Right lobe of liver (tissue), 6 donors: ENCODE measurements around the gene CD19. TPM values are rescaled to one million over a fixed set of nuclear protein-coding genes. Genes with fewer than 3 reads are reported as not detected.

Source experiments
- ATAC-seq, 4 donors: fragments of 200-7000 bp; cut with Tn5 transposase; one replicate each; pipeline ENCODE4 v1.9.1; 2020; ENCODE audit warnings: mild to moderate bottlenecking in 4 of 4, moderate library complexity in 4 of 4
- DNase-seq, 3 donors: peaks; one replicate each; pipeline ENCODE4 v3.0.0-alpha.2; 2020
- H3K27ac ChIP-seq, 3 donors: fragments of 200-600 bp; one replicate each; pipeline ENCODE4 v1.8.0; 2022
- H3K27me3 ChIP-seq, 2 donors: fragments of 200-600 bp; one replicate each; pipeline ENCODE4 v1.8.0; 2022
- H3K36me3 ChIP-seq, 4 donors: fragments of 200-600 bp; sonication (generic) in 1 of 4; one replicate each; pipeline versions ENCODE4 v1.5.1 to v1.8.0; 2017 to 2022; ENCODE audit warnings: control low read depth in 1 of 4
- H3K4me1 ChIP-seq, 4 donors: fragments of 200-600 bp; sonication (generic) in 1 of 4; one replicate each; pipeline versions ENCODE4 v1.5.1 to v1.8.0; 2017 to 2022; ENCODE audit warnings: control low read depth in 1 of 4
- H3K4me3 ChIP-seq, 3 donors: fragments of 200-600 bp; one replicate each; pipeline ENCODE4 v1.8.0; 2022
- H3K9me3 ChIP-seq, 4 donors: fragments of 200-600 bp; sonication (generic) in 1 of 4; one replicate each; pipeline versions ENCODE4 v1.5.1 to v1.8.0; 2017 to 2022; ENCODE audit warnings: control low read depth in 1 of 4
- POLR2A ChIP-seq: fragments of 450-650 bp; IDR thresholded peaks from one replicate; pipeline ENCODE4 v1.6.1; 2017; ENCODE audit warnings: antibody characterized with exemption, mild to moderate bottlenecking
- WGBS: methylation state at CpG from one replicate; pipeline ENCODE4 v1.1.6; 2018; ENCODE audit warnings: low coverage, low lambda C conversion rate; ENCODE audit not compliant: insufficient coverage; ENCODE audit errors: missing lambda C conversion rate; 5-methylcytosine and 5-hydroxymethylcytosine counted together
- intact Hi-C, 2 donors: fragments of 100-400 bp; cut with DNase I; formaldehyde crosslinking; loops; one replicate each; pipeline versions ENCODE4 v1.11.2 to v1.14.1; 2022
- total RNA-seq, 6 experiments: library from RNA; depleted of rRNA in 2 of 6; stranded (reverse); fragments of >200 nt in 2 of 6; fragmentation: NEBNext Ultra II Directional in 3 of 6; extraction: Animal tissue kit (Norgen Biotek cat#: 25700) in 3 of 6; gene quantifications; one replicate each; pipeline versions ENCODE4 v1.1.0 to v1.2.4, GENCODE V29; 2016 to 2023
- TF ChIP-seq, protein P1 (sequence below), 4 donors: fragments of 200-600 bp in 3 of 4; fragments of 450-650 bp in 1 of 4; IDR thresholded peaks; one replicate each; pipeline versions ENCODE4 v1.5.1 to v1.8.0; 2016 to 2022; ENCODE audit warnings: antibody characterized with exemption in 4 of 4, mild to moderate bottlenecking in 2 of 4
- donor health status: DM: no; HTN: yes; CAD: no.
- donor health status: DM: no; HTN: no; CAD: no.
- donor health status: DM: no; HTN: no; CAD: no.
- donor health status: DM: no; HTN: yes; CAD: no.
- donor health status: DM: no; HTN: yes; CAD: no.

Gene CD19
- total RNA-seq, 6 experiments from 2014 or later: 0.10 TPM; not detected in 5

DNA sequence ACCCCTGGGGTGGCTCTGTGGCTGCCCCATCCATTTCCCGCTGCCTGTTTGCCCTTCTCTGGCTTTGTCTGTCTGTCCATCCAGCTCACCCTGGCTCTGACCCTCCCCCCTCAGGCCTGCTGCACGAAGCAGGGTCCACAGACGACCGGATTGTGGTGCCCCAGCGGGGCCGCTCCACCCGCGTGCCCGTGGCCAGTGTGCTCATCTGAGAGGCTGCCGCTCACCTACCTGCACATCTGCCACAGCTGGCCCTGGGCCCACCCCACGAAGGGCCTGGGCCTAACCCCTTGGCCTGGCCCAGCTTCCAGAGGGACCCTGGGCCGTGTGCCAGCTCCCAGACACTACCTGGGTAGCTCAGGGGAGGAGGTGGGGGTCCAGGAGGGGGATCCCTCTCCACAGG is 52.3 kb downstream of the CD19 start:
- peaks cover 0 to 33% (median 5%) of the 10 kb centered on the region in 4 donors for H3K36me3 ChIP-seq
- TF ChIP-seq, protein P1, sequence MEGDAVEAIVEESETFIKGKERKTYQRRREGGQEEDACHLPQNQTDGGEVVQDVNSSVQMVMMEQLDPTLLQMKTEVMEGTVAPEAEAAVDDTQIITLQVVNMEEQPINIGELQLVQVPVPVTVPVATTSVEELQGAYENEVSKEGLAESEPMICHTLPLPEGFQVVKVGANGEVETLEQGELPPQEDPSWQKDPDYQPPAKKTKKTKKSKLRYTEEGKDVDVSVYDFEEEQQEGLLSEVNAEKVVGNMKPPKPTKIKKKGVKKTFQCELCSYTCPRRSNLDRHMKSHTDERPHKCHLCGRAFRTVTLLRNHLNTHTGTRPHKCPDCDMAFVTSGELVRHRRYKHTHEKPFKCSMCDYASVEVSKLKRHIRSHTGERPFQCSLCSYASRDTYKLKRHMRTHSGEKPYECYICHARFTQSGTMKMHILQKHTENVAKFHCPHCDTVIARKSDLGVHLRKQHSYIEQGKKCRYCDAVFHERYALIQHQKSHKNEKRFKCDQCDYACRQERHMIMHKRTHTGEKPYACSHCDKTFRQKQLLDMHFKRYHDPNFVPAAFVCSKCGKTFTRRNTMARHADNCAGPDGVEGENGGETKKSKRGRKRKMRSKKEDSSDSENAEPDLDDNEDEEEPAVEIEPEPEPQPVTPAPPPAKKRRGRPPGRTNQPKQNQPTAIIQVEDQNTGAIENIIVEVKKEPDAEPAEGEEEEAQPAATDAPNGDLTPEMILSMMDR (IDR thresholded peaks at IDR 0.05): no peak
- TF ChIP-seq POLR2A: no peak
- H3K9me3 ChIP-seq: no peaks in the 10 kb centered on the region
- DNase-seq (no peak), ATAC-seq (no peak)
- 89% methylated on average over 9 of the region's 12 CpGs for WGBS
- intact Hi-C loops: no loop called here
- no peaks in the 10 kb centered on the region for H3K4me1 ChIP-seq
- H3K27ac ChIP-seq: peak overlapping the region in 1 of 3 donors; percentile 13
- H3K4me3 ChIP-seq: no peak overlapping the region
- H3K27me3 ChIP-seq: no peaks in the 10 kb centered on the region

GRCh38 chr16:28984619-28985135 is 52.9 kb downstream of the CD19 start, which contains the start of gene LAT:
TSS of gene LAT (plus strand) at chr16:28985052. CDS start at chr16:28985418, 366 bp downstream.
- peak; percentile 27 to 63 (median 40) for ATAC-seq
- intact Hi-C loops: no loop called here
- Histone ChIP-seq H3K36me3 (peaks cover 0 to 29% (median 5%) of the 10 kb centered on the region in 4 donors), H3K9me3 (no peaks in the 10 kb centered on the region), H3K27me3 (no peaks in the 10 kb centered on the region), H3K4me3 (peak within 1 kb of the TSS in 1 of 3 donors; percentile 10), H3K27ac (peak within 1 kb of the TSS in 1 of 3 donors; percentile 13), H3K4me1 (no peaks in the 10 kb centered on the region)
- TF ChIP-seq POLR2A: no peak
- TF ChIP-seq, protein P1 (IDR thresholded peaks at IDR 0.05): no peak
- peak in 1 of 3 donors; percentile 35 for DNase-seq
- whole genome bisulfite sequencing: no CpG with 5 or more reads among the region's 24 CpGs

DNA sequence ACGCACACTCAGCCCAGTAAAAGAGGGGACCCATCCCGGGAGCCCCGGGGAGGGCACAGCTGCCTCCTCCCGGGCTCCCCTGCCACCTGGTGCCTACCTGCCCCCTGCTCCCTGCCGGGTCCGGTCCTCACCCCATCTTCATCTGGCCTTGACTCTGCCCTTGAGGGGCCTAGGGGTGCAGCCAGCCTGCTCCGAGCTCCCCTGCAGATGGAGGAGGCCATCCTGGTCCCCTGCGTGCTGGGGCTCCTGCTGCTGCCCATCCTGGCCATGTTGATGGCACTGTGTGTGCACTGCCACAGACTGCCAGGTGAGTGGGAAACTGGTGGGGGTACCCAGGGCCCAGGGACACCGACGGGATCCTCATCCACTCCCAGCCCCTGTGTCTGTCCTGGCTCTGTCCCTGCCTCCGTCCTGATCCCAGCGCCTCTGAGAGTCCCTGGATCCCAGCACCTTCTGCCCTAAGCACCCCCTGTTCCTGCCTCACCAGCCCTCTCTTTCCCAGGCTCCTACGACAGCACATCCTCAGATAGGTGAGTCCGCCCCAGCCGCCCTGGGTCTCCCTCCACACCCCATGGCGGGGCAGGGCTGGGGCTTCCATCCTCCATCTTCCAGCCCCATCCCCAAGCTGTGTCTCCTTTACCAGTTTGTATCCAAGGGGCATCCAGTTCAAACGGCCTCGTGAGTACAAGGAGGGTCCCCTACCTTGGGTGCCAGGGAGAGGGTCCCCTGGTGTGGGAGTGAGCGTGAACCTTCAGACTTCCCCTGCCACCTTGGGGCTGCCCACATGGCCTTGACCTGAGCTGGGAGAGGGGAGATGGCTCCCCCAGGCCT is 53.7 kb downstream of the CD19 start:
- no peak overlapping the region for H3K27ac ChIP-seq
- no peaks in the 10 kb centered on the region for H3K4me1 ChIP-seq
- H3K4me3 ChIP-seq: peak overlapping the region in 1 of 3 donors; percentile 10
- H3K27me3 ChIP-seq: no peaks in the 10 kb centered on the region
- no peaks in the 10 kb centered on the region for H3K9me3 ChIP-seq
- TF ChIP-seq, protein P1 (IDR thresholded peaks at IDR 0.05): no peak
- TF ChIP-seq POLR2A: no peak
- intact Hi-C loops: no loop called here
- DNase-seq (peak in 1 of 3 donors; percentile 19), ATAC-seq (peak in 3 of 4 donors; percentile 3 to 13 (median 9))
- WGBS: 95% methylated on average over 4 of the region's 19 CpGs
- peaks cover 0 to 29% (median 5%) of the 10 kb centered on the region in 4 donors for H3K36me3 ChIP-seq

- no peak for ATAC-seq
- 97% methylated on average over 5 of the region's 9 CpGs for WGBS
- intact Hi-C loops: no loop called here
- Histone ChIP-seq H3K36me3 (peaks cover 0 to 23% (median 3%) of the 10 kb centered on the region in 4 donors), H3K27me3 (no peaks in the 10 kb centered on the region), H3K4me3 (no peak overlapping the region), H3K27ac (no peak overlapping the region), H3K4me1 (no peaks in the 10 kb centered on the region), H3K9me3 (no peaks in the 10 kb centered on the region)
- TF ChIP-seq, protein P1 (IDR thresholded peaks at IDR 0.05): no peak
- TF ChIP-seq POLR2A: no peak
- DNase-seq: no peak
These were observed 54.3 kb downstream of the CD19 start for GRCh38 chr16:28986046-28986445.
